GM23338 (cell line): ENCODE data around the gene STN1. TPM values are rescaled to one million over a fixed set of nuclear protein-coding genes. Genes with fewer than 3 reads are reported as not detected.

Experiments used
- ATAC-seq: fragments of 200-7000 bp; cut with Tn5 transposase; 3 replicates; pipeline ENCODE4 v1.9.1; 2020
- DNase-seq: peaks from one replicate; pipeline ENCODE4 v3.0.0-alpha.2; 2015; ENCODE audit warnings: low spot score
- H2AFZ ChIP-seq: fragments of 200-600 bp; sonication (generic); 2 replicates; pipeline ENCODE4 v1.8.0; 2016; ENCODE audit warnings: antibody characterized with exemption, mild to moderate bottlenecking, moderate library complexity
- H3F3A ChIP-seq: fragments of 200-600 bp; sonication (generic); replicated peaks from 2 replicates; pipeline ENCODE4 v1.8.0; 2017; ENCODE audit warnings: antibody characterized with exemption, mixed run types, low read depth
- H3K27ac ChIP-seq: fragments of 200-600 bp; sonication (generic); 2 replicates; pipeline ENCODE4 v1.6.1; 2016; ENCODE audit warnings: low read depth
- H3K27me3 ChIP-seq: fragments of 200-600 bp; sonication (generic); 2 replicates; pipeline ENCODE4 v1.8.0; 2016; ENCODE audit warnings: mild to moderate bottlenecking, mixed run types, moderate library complexity; ENCODE audit not compliant: insufficient read depth
- H3K36me3 ChIP-seq: fragments of 200-600 bp; sonication (generic); 2 replicates; pipeline ENCODE4 v1.8.0; 2016; ENCODE audit warnings: mild to moderate bottlenecking; ENCODE audit not compliant: insufficient read depth
- H3K4me1 ChIP-seq: fragments of 200-600 bp; sonication (generic); 2 replicates; pipeline ENCODE4 v1.8.0; 2016; ENCODE audit warnings: mild to moderate bottlenecking, moderate library complexity; ENCODE audit not compliant: insufficient read depth
- H3K4me2 ChIP-seq: fragments of 200-600 bp; sonication (generic); 2 replicates; pipeline ENCODE4 v1.7.1; 2017; ENCODE audit warnings: mixed run types
- H3K4me3 ChIP-seq: fragments of 200-600 bp; sonication (generic); 2 replicates; pipeline ENCODE4 v1.6.1; 2016; ENCODE audit warnings: mixed run types
- H3K79me2 ChIP-seq: fragments of 200-600 bp; sonication (generic); replicated peaks from 2 replicates; pipeline ENCODE4 v1.8.0; 2017; ENCODE audit warnings: mild to moderate bottlenecking; ENCODE audit not compliant: insufficient read depth
- H3K9me2 ChIP-seq: fragments of 200-600 bp; sonication (generic); 2 replicates; pipeline ENCODE4 v1.8.0; 2017; ENCODE audit not compliant: insufficient read depth
- H4K20me1 ChIP-seq: fragments of 200-600 bp; sonication (generic); replicated peaks from 2 replicates; pipeline ENCODE4 v1.8.0; 2017; ENCODE audit warnings: mild to moderate bottlenecking; ENCODE audit not compliant: insufficient read depth
- H3K27ac Mint-ChIP-seq: 2 replicates; pipeline ENCODE4 v1.8.0; 2020; ENCODE audit warnings: inconsistent platforms, mild to moderate bottlenecking, moderate library complexity, mixed read lengths
- H3K27me3 Mint-ChIP-seq: 3 replicates; pipeline ENCODE4 v1.8.0; 2022; ENCODE audit warnings: low read depth, mild to moderate bottlenecking, moderate library complexity, mixed read lengths, inconsistent platforms; ENCODE audit not compliant: insufficient read depth, poor library complexity
- H3K36me3 Mint-ChIP-seq: 3 replicates; pipeline ENCODE4 v1.8.0; 2021; ENCODE audit warnings: low read depth, mild to moderate bottlenecking, inconsistent platforms, moderate library complexity, mixed read lengths
- H3K4me1 Mint-ChIP-seq: 3 replicates; pipeline ENCODE4 v1.8.0; 2020; ENCODE audit warnings: mild to moderate bottlenecking, inconsistent platforms, mixed read lengths
- H3K4me3 Mint-ChIP-seq: 3 replicates; pipeline ENCODE4 v1.8.0; 2021; ENCODE audit warnings: moderate library complexity, mild to moderate bottlenecking, inconsistent platforms, mixed read lengths
- H3K9me3 Mint-ChIP-seq: 3 replicates; pipeline ENCODE4 v1.8.0; 2020; ENCODE audit warnings: moderate library complexity, mild to moderate bottlenecking, inconsistent platforms, mixed read lengths
- CREB1 ChIP-seq: fragments of 250-450 bp; sonication (Bioruptor Pico); IDR thresholded peaks from 2 replicates; pipeline ENCODE4 v1.5.0; 2020; ENCODE audit warnings: low read depth, mild to moderate bottlenecking, moderate library complexity
- ETS1 ChIP-seq: IDR thresholded peaks from 2 replicates; pipeline ENCODE4 v1.6.1; 2016; ENCODE audit warnings: antibody characterized with exemption
- EZH2 ChIP-seq: fragments of 200-600 bp; sonication (generic); IDR thresholded peaks from one replicate; pipeline ENCODE4 v1.8.0; 2017; ENCODE audit warnings: antibody characterized with exemption, mild to moderate bottlenecking, low read depth; ENCODE audit not compliant: unreplicated experiment
- EZH2phosphoT487 ChIP-seq: fragments of 200-600 bp; sonication (generic); IDR thresholded peaks from one replicate; pipeline ENCODE4 v1.8.1; 2018; ENCODE audit warnings: antibody characterized with exemption; ENCODE audit not compliant: unreplicated experiment
- JUNB ChIP-seq: IDR thresholded peaks from one replicate; pipeline ENCODE4 v1.6.1; 2016; ENCODE audit warnings: antibody characterized with exemption; ENCODE audit not compliant: unreplicated experiment
- NANOG ChIP-seq: IDR thresholded peaks from 2 replicates; pipeline ENCODE4 v1.6.1; 2016; ENCODE audit warnings: antibody characterized with exemption, borderline replicate concordance
- POLR2AphosphoS5 ChIP-seq: IDR thresholded peaks from 2 replicates; pipeline ENCODE4 v1.6.1; 2016; ENCODE audit warnings: antibody characterized with exemption, low read depth
- STAT1 ChIP-seq: IDR thresholded peaks from one replicate; pipeline ENCODE4 v1.6.1; 2016; ENCODE audit warnings: antibody characterized with exemption; ENCODE audit not compliant: unreplicated experiment
- ZNF114 ChIP-seq: fragments of 250-450 bp; sonication (Bioruptor Pico); IDR thresholded peaks from 2 replicates; pipeline ENCODE4 v1.5.0; 2020; ENCODE audit warnings: mild to moderate bottlenecking, moderate library complexity
- ZNF331 ChIP-seq: fragments of 250-450 bp; sonication (Bioruptor Pico); IDR thresholded peaks from 2 replicates; pipeline ENCODE4 v1.5.0; 2020; ENCODE audit warnings: low read depth, mild to moderate bottlenecking, moderate library complexity
- ZNF462 ChIP-seq: fragments of 250-450 bp; sonication (Bioruptor Pico); IDR thresholded peaks from 2 replicates; pipeline ENCODE4 v1.5.0; 2020; ENCODE audit warnings: mild to moderate bottlenecking, moderate library complexity
- polyA plus RNA-seq: library from polyadenylated mRNA; unstranded; fragments of >200 nt; fragmentation: Nextera tagmentation; extraction: Ambion mirVana; gene quantifications from 2 replicates; pipeline ENCODE4 v1.2.1, GENCODE V29; 2016
- total RNA-seq: library from RNA; depleted of rRNA; stranded (reverse); fragments of >200 nt; shearing (Covaris generic); gene quantifications from 2 replicates; pipeline ENCODE4 v1.2.3, GENCODE V29; 2014
- TF ChIP-seq, protein P1 (sequence below): IDR thresholded peaks from one replicate; pipeline ENCODE4 v1.6.1; 2018; ENCODE audit warnings: antibody characterized with exemption; ENCODE audit not compliant: unreplicated experiment
- TF ChIP-seq, protein P2 (sequence below), 2 experiments: fragments of 200-600 bp in 1 of 2; sonication (generic) in 1 of 2; conservative IDR thresholded peaks; 2 replicates each; pipeline versions ENCODE4 v1.5.1 to v1.6.1; 2016 to 2017; ENCODE audit warnings: antibody characterized with exemption in 2 of 2, low read depth in 2 of 2, mild to moderate bottlenecking in 2 of 2, moderate library complexity in 1 of 2

The STN1 gene
- total and polyA plus RNA-seq, 2 experiments from 2014 or later = 7.2 to 11.3 TPM

- peaks cover 30% of the 10 kb centered on the region for H3K4me1 Mint-ChIP-seq
- H3K27me3 Mint-ChIP-seq = peaks cover 38% of the 10 kb centered on the region
- no peaks in the 10 kb centered on the region; the same call in 2 of the 3 replicates for H3K36me3 Mint-ChIP-seq
- H3K4me3 Mint-ChIP-seq = peak overlapping the region; percentile 81
- no peaks in the 10 kb centered on the region for H3K9me2 ChIP-seq
- TF ChIP-seq STAT1 = no peak
- TF ChIP-seq ETS1 = no peak
- no peak for TF ChIP-seq ZNF462 (CRISPR knock-in tag)
- TF ChIP-seq ZNF114 (CRISPR knock-in tag) = no peak
- TF ChIP-seq, protein P1, sequence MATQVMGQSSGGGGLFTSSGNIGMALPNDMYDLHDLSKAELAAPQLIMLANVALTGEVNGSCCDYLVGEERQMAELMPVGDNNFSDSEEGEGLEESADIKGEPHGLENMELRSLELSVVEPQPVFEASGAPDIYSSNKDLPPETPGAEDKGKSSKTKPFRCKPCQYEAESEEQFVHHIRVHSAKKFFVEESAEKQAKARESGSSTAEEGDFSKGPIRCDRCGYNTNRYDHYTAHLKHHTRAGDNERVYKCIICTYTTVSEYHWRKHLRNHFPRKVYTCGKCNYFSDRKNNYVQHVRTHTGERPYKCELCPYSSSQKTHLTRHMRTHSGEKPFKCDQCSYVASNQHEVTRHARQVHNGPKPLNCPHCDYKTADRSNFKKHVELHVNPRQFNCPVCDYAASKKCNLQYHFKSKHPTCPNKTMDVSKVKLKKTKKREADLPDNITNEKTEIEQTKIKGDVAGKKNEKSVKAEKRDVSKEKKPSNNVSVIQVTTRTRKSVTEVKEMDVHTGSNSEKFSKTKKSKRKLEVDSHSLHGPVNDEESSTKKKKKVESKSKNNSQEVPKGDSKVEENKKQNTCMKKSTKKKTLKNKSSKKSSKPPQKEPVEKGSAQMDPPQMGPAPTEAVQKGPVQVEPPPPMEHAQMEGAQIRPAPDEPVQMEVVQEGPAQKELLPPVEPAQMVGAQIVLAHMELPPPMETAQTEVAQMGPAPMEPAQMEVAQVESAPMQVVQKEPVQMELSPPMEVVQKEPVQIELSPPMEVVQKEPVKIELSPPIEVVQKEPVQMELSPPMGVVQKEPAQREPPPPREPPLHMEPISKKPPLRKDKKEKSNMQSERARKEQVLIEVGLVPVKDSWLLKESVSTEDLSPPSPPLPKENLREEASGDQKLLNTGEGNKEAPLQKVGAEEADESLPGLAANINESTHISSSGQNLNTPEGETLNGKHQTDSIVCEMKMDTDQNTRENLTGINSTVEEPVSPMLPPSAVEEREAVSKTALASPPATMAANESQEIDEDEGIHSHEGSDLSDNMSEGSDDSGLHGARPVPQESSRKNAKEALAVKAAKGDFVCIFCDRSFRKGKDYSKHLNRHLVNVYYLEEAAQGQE = no peak
- no peak for TF ChIP-seq JUNB
- TF ChIP-seq POLR2AphosphoS5 = no peak
- no peak for TF ChIP-seq ZNF331 (CRISPR knock-in tag)
- TF ChIP-seq EZH2 = no peak
- no peak for TF ChIP-seq NANOG
- TF ChIP-seq, protein P2, sequence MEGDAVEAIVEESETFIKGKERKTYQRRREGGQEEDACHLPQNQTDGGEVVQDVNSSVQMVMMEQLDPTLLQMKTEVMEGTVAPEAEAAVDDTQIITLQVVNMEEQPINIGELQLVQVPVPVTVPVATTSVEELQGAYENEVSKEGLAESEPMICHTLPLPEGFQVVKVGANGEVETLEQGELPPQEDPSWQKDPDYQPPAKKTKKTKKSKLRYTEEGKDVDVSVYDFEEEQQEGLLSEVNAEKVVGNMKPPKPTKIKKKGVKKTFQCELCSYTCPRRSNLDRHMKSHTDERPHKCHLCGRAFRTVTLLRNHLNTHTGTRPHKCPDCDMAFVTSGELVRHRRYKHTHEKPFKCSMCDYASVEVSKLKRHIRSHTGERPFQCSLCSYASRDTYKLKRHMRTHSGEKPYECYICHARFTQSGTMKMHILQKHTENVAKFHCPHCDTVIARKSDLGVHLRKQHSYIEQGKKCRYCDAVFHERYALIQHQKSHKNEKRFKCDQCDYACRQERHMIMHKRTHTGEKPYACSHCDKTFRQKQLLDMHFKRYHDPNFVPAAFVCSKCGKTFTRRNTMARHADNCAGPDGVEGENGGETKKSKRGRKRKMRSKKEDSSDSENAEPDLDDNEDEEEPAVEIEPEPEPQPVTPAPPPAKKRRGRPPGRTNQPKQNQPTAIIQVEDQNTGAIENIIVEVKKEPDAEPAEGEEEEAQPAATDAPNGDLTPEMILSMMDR (conservative IDR thresholded peaks at IDR 0.05; ENCODE audit: low read depth in 2 of 2) = no peak
- no peak for TF ChIP-seq EZH2phosphoT487
- TF ChIP-seq CREB1 (CRISPR knock-in tag) = no peak
- no peaks in the 10 kb centered on the region for H3K9me3 Mint-ChIP-seq
- H3F3A ChIP-seq = no peaks in the 10 kb centered on the region; the same call in 1 of the 2 replicates
- no peaks in the 10 kb centered on the region for H3K36me3 ChIP-seq
- peaks cover 47% of the 10 kb centered on the region for H3K27me3 ChIP-seq
- H3K4me2 ChIP-seq = peak overlapping the region; percentile 98
- peak overlapping the region; percentile 92 for H3K4me3 ChIP-seq
- no peak overlapping the region for H3K27ac Mint-ChIP-seq
- peaks cover 9% of the 10 kb centered on the region; the same call in 1 of the 2 replicates for H4K20me1 ChIP-seq
- DNase-seq = no peak
- H3K4me1 ChIP-seq = peaks cover 10% of the 10 kb centered on the region
- no peak overlapping the region for H2AFZ ChIP-seq
- H3K27ac ChIP-seq = no peak overlapping the region
- no peaks in the 10 kb centered on the region for H3K79me2 ChIP-seq
- ATAC-seq = no peak
Observed at GRCh38 chr10:103853428-103854264, 64.3 kb downstream of the STN1 start.
